ENCODE results near the gene F7.

Gene F7

GRCh38 chr13:113064534-113065405, 40.8 kb upstream of the F7 start:
- TF ChIP-seq CTCF (IDR thresholded peaks at IDR 0.05; ENCODE audit: control insufficient read depth, extremely low read depth, insufficient read depth) = no peak
- no peak overlapping the region for H3K4me3 ChIP-seq (ENCODE audit: low read depth, low read length)
- DNase-seq (ENCODE audit: low read depth) = no peak

- no peak for TF ChIP-seq CTCF (IDR thresholded peaks at IDR 0.05; ENCODE audit: control insufficient read depth, extremely low read depth, insufficient read depth)
- no peak for DNase-seq (ENCODE audit: low read depth)
- H3K4me3 ChIP-seq (ENCODE audit: low read depth, low read length) = no peak overlapping the region
Observed at GRCh38 chr13:113065406-113066141, 40.0 kb upstream of the F7 start.

GRCh38 chr13:113066142-113066455, 39.5 kb upstream of the F7 start:
- DNase-seq (ENCODE audit: low read depth) = no peak
- H3K4me3 ChIP-seq (ENCODE audit: low read depth, low read length) = no peak overlapping the region
- TF ChIP-seq CTCF (IDR thresholded peaks at IDR 0.05; ENCODE audit: control insufficient read depth, extremely low read depth, insufficient read depth) = no peak

- DNase-seq (ENCODE audit: low read depth) = no peak
- no peak for TF ChIP-seq CTCF (IDR thresholded peaks at IDR 0.05; ENCODE audit: control insufficient read depth, extremely low read depth, insufficient read depth)
- H3K4me3 ChIP-seq (ENCODE audit: low read depth, low read length) = no peak overlapping the region
Observed at GRCh38 chr13:113066746-113067145, 38.8 kb upstream of the F7 start.

GRCh38 chr13:113069861-113070805, 35.5 kb upstream of the F7 start:
- TF ChIP-seq CTCF (IDR thresholded peaks at IDR 0.05; ENCODE audit: control insufficient read depth, extremely low read depth, insufficient read depth) = no peak
- no peak for DNase-seq (ENCODE audit: low read depth)
- no peak overlapping the region for H3K4me3 ChIP-seq (ENCODE audit: low read depth, low read length)

GRCh38 chr13:113070855-113071254, 34.7 kb upstream of the F7 start:
- no peak for TF ChIP-seq CTCF (IDR thresholded peaks at IDR 0.05; ENCODE audit: control insufficient read depth, extremely low read depth, insufficient read depth)
- no peak for DNase-seq (ENCODE audit: low read depth)
- H3K4me3 ChIP-seq (ENCODE audit: low read depth, low read length) = no peak overlapping the region
